Activated naive CD4-positive, alpha-beta T cell treated with anti-CD3 and anti-CD28 coated beads, Interleukin-2, amount 10 ng/mL, durations not matched to agents 7 days and 5 days (primary cell): Measurements from ENCODE around the gene KCNRG.
A peak's percentile ranks its signal among the peaks of the same experiment; 100 is the strongest.
"Not testable (repeated sequence)": the region's sequence is repeated elsewhere in the genome, so short reads cannot be mapped to it uniquely, and the experiment has no call there.

Experiments used
- CTCF ChIA-PET: fragments of 350-600 bp; sonication (Branson Sonifier 250); formaldehyde crosslinking; loops from one replicate; lab custom pipeline; 2021; ENCODE audit warnings: antibody characterized with exemption; lab: Charles Lee
- DNase-seq: peaks from one replicate; pipeline ENCODE4 v3.0.0-alpha.2; 2020
- H3K27ac Mint-ChIP-seq: one replicate; pipeline ENCODE4 v1.8.0; 2021; ENCODE audit warnings: mild to moderate bottlenecking, moderate library complexity, mixed read lengths
- H3K27me3 Mint-ChIP-seq: one replicate; pipeline ENCODE4 v1.8.0; 2021; ENCODE audit warnings: mild to moderate bottlenecking, mixed read lengths
- H3K36me3 Mint-ChIP-seq: one replicate; pipeline ENCODE4 v1.8.0; 2021; ENCODE audit warnings: mixed read lengths
- H3K4me1 Mint-ChIP-seq: one replicate; pipeline ENCODE4 v1.8.0; 2021; ENCODE audit warnings: mixed read lengths
- H3K4me3 Mint-ChIP-seq: one replicate; pipeline ENCODE4 v1.8.0; 2021; ENCODE audit warnings: mild to moderate bottlenecking, moderate library complexity, mixed read lengths
- H3K9me3 Mint-ChIP-seq: one replicate; pipeline ENCODE4 v1.8.0; 2021; ENCODE audit warnings: mixed read lengths

KCNRG gene

GRCh38 chr13:50025436-50025835 is 10.2 kb downstream of the KCNRG start:
- Mint-ChIP-seq H3K27me3 (no peaks in the 10 kb centered on the region), H3K4me1 (no peaks in the 10 kb centered on the region), H3K4me3 (no peak overlapping the region), H3K9me3 (no peaks in the 10 kb centered on the region), H3K27ac (no peak overlapping the region), H3K36me3 (peaks cover 60% of the 10 kb centered on the region)
- CTCF ChIA-PET = no interaction called here
- DNase-seq = no peak

DNA sequence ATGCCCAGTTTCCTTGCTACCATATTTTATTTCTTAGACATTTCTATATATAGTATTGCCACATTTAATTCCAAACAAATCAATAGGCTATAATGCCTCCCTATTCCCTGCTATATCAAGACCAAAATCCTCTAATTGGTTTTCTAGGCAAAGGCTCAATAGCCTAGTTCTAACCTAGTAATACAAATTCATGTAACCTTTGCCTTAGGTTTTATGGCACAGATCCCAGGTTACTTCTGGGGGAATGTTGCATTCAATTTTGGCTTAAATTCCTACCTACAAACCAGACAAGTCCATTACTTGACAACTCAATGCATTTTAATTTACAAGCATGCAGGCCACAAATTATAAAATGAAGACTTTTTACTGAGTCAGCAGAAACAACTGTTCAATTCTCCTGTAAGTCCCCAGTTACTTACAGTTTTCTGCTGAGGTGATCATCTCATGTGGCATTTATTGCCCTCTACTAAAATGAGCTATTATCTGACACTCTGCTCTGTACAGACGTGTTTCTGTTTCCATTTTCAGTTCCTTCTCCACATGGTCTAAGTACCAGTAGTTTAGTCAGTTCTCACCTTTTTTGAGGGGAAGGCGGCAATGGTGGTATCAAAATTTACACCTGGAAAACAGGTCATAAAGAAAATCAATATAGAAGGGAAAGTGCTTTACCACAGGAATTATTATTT is 11.7 kb downstream of the KCNRG start:
- Mint-ChIP-seq H3K9me3 (no peaks in the 10 kb centered on the region), H3K4me1 (no peaks in the 10 kb centered on the region), H3K4me3 (no peak overlapping the region), H3K36me3 (peaks cover 55% of the 10 kb centered on the region), H3K27ac (peak overlapping the region; percentile 63), H3K27me3 (no peaks in the 10 kb centered on the region)
- CTCF ChIA-PET = no interaction called here
- DNase-seq = no peak

DNA sequence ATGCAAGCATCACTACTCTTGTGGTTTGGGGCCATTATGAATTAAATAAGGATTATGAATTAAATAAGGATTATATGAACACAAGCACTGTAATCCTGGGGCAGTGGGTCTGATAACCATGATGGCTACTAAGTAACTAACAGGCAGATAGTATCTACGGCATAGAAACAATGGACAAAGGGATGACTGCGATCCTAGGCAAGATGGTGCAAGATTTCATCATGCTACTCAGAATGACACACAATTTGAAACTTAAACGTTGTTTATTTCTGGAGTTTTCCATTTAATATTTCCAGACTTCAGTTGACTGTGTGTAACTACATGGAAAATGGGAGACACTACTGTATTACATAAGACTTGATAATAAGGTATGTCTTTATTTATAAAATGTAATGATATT is 15.1 kb downstream of the KCNRG start:
- H3K27ac Mint-ChIP-seq = no peak overlapping the region
- H3K4me1 Mint-ChIP-seq = no peaks in the 10 kb centered on the region
- CTCF ChIA-PET = no interaction called here
- no peak overlapping the region for H3K4me3 Mint-ChIP-seq
- H3K27me3 Mint-ChIP-seq = no peaks in the 10 kb centered on the region
- peaks cover 31% of the 10 kb centered on the region for H3K36me3 Mint-ChIP-seq
- DNase-seq = no peak
- no peaks in the 10 kb centered on the region for H3K9me3 Mint-ChIP-seq

DNA sequence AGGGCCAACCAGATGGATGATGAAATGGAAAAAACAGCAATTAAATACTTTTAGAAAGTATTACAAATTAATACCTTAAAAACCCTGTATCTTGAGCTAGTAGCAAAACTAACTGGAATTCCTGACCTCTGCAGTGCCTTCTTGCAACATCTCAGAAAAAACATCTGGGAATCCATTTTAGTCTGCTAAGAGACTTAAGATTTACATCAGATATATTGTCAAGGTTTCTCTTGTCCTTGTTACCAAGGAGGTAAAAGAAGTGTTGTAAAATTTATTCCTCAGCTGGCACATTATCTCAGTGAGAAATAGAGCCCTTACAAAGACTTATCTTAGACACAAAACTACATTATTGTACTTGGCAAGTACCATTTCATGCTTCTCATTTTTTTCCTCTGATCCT is 18.5 kb downstream of the KCNRG start:
- Mint-ChIP-seq H3K9me3 (no peaks in the 10 kb centered on the region), H3K27ac (no peak overlapping the region), H3K27me3 (no peaks in the 10 kb centered on the region), H3K36me3 (peaks cover 18% of the 10 kb centered on the region), H3K4me1 (no peaks in the 10 kb centered on the region), H3K4me3 (no peak overlapping the region)
- DNase-seq = no peak
- CTCF ChIA-PET = no interaction called here

DNA sequence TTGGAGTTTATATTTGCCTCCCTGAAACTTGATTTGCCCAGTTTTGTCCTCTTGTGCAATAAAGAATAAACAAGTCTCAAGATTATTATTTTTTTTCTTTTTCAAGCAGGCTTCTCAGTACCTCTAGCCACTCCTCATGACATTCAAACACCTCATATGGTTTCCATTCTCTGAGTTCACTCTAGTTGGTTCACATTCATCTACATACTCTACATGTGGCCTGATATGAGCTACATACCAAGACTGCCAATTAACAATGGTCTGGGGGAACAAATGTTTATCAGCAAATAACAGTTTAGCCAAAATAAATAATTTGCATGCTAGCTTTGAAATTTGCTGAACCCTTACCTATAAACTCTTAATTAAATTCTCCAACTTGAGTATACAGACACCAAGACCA is 22.5 kb downstream of the KCNRG start:
- H3K4me1 Mint-ChIP-seq = no peaks in the 10 kb centered on the region
- H3K9me3 Mint-ChIP-seq = no peaks in the 10 kb centered on the region
- CTCF ChIA-PET = no interaction called here
- no peak overlapping the region for H3K4me3 Mint-ChIP-seq
- H3K36me3 Mint-ChIP-seq = peaks cover 27% of the 10 kb centered on the region
- H3K27me3 Mint-ChIP-seq = no peaks in the 10 kb centered on the region
- no peak for DNase-seq
- H3K27ac Mint-ChIP-seq = no peak overlapping the region

GRCh38 chr13:50038266-50038665 is 23.0 kb downstream of the KCNRG start:
- CTCF ChIA-PET = interaction anchor here (0.7 kb wide), 1 partner anchor 30 kb away, joined by 3 read pairs; no protein-coding TSS in a partner anchor
- H3K27ac Mint-ChIP-seq = peak overlapping the region; percentile 14

GRCh38 chr13:50052478-50052877 is 37.2 kb downstream of the KCNRG start:
- Mint-ChIP-seq H3K4me3 (no peak overlapping the region), H3K27ac (no peak overlapping the region), H3K9me3 (no peaks in the 10 kb centered on the region), H3K4me1 (peaks cover 24% of the 10 kb centered on the region), H3K27me3 (no peaks in the 10 kb centered on the region), H3K36me3 (peaks cover 46% of the 10 kb centered on the region)
- CTCF ChIA-PET = no interaction called here
- DNase-seq = no peak

More at GRCh38 chr13:50038266-50038665, 23.0 kb downstream of the KCNRG start:
- no peak overlapping the region for H3K4me3 Mint-ChIP-seq
- no peaks in the 10 kb centered on the region for H3K9me3 Mint-ChIP-seq
- no peak for DNase-seq
- H3K27me3 Mint-ChIP-seq = no peaks in the 10 kb centered on the region
- no peaks in the 10 kb centered on the region for H3K4me1 Mint-ChIP-seq
- H3K36me3 Mint-ChIP-seq = peaks cover 32% of the 10 kb centered on the region

DNA sequence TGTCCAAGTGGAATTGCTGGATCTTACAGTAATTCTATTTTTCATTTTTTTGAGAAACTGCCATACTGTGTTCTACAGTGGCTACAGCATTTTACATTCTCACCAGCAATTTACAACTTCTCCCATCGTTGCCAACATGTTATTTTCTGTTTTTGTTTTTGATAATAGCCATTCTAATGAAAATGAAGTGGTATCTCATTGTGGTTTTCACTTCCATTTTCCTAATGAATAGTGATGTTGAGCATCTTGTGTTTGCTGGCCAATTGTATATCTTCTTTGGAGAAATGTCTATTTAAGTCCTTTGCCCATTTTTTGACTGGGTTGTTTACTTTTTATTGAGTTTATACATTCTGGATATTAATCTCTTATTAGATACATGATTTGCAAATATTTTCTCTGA is 38.6 kb downstream of the KCNRG start:
- no peak overlapping the region for H3K27ac Mint-ChIP-seq

DNA sequence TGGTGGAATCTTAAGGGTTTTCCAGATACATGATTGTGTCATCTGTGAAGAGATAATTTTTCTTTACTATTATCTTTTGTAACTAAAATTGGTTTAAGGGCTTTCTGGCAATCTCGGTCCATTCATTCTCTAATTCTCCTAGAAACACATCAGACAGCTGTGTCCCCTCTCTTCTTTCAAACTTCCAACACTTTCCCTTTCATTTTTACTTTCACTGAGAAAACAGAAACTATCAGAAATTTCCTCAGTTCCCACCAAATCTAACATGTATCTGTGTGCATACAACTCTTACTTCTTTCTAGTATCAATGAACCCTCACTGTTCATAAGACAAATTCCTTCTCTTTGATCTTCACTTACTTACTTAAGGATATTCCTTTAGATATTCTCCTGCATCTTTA is 40.2 kb downstream of the KCNRG start:
- no peak for DNase-seq
- Mint-ChIP-seq H3K4me1 (peaks cover 30% of the 10 kb centered on the region), H3K36me3 (peaks cover 57% of the 10 kb centered on the region), H3K9me3 (no peaks in the 10 kb centered on the region), H3K27ac (peak overlapping the region; percentile 0), H3K27me3 (no peaks in the 10 kb centered on the region), H3K4me3 (no peak overlapping the region)
- CTCF ChIA-PET = no interaction called here

More for the DNA sequence above, 38.6 kb downstream of the KCNRG start:
- Mint-ChIP-seq H3K4me3 (no peak overlapping the region), H3K36me3 (peaks cover 53% of the 10 kb centered on the region), H3K4me1 (peaks cover 26% of the 10 kb centered on the region), H3K9me3 (no peaks in the 10 kb centered on the region), H3K27me3 (no peaks in the 10 kb centered on the region)
- DNase-seq = no peak
- CTCF ChIA-PET = no interaction called here

- peak overlapping the region; percentile 1 for H3K27ac Mint-ChIP-seq
- no peaks in the 10 kb centered on the region for H3K9me3 Mint-ChIP-seq
- peaks cover 16% of the 10 kb centered on the region for H3K4me1 Mint-ChIP-seq
- no peak for DNase-seq
- CTCF ChIA-PET = no interaction called here
- no peak overlapping the region for H3K4me3 Mint-ChIP-seq
- peaks cover 35% of the 10 kb centered on the region for H3K36me3 Mint-ChIP-seq
- no peaks in the 10 kb centered on the region for H3K27me3 Mint-ChIP-seq
These were observed 45.5 kb downstream of the KCNRG start for GRCh38 chr13:50060718-50061117.

DNA sequence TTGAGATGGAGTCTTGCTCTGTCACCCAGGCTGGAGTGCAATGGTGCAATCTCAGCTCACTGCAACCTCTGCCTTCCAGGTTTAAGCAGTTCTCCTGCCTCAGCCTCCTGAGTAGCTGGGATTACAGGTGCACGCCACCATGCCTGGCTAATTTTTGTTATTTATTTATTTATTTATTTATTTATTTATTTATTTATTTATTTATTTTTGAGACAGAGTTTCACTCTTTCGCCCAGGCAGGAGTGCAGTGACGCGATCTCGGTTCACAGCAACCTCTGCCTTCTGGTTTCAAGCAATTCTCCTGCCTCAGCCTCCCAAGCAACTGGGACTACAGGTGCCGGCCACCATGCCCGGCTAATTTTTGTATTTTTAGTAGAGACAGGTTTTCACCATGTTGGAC is 47.1 kb downstream of the KCNRG start:
- H3K4me1 Mint-ChIP-seq, H3K27me3 Mint-ChIP-seq, CTCF ChIA-PET, H3K9me3 Mint-ChIP-seq, H3K4me3 Mint-ChIP-seq, H3K27ac Mint-ChIP-seq, DNase-seq: not testable (repeated sequence)
- peaks cover 38% of the 10 kb centered on the region for H3K36me3 Mint-ChIP-seq

- no peak for DNase-seq
- Mint-ChIP-seq H3K27ac (no peak overlapping the region), H3K36me3 (peaks cover 36% of the 10 kb centered on the region), H3K4me1 (peaks cover 23% of the 10 kb centered on the region), H3K9me3 (no peaks in the 10 kb centered on the region), H3K27me3 (no peaks in the 10 kb centered on the region), H3K4me3 (no peak overlapping the region)
- CTCF ChIA-PET = interaction anchor here (0.8 kb wide), 1 partner anchor 13 kb away, joined by 3 read pairs; no protein-coding TSS in a partner anchor
These were observed 50.5 kb downstream of the KCNRG start for GRCh38 chr13:50065712-50066111.

DNA sequence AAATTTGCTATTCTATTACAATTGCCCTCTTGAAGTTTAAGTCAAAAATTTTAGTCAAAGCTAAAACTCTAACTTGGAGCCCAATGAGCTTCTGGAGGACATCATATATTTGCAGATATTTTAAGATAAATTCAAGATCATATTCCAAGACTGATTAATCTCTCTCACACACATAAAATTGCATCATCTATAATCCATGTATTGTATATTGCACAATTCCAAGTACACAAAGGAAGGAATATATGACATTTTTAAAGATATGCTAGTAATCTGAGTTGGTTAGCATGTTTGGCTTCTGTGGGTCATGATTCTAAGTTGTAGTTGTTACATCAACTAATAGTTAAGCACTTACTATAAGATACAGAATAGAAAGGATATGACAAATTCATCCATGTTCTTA is 53.3 kb downstream of the KCNRG start:
- Mint-ChIP-seq H3K4me1 (peaks cover 41% of the 10 kb centered on the region), H3K9me3 (no peaks in the 10 kb centered on the region)
- CTCF ChIA-PET = interaction anchor here (0.6 to 0.7 kb wide), 2 partner anchors 12 to 30 kb away, joined by 3 read pairs; no protein-coding TSS in a partner anchor

DNA sequence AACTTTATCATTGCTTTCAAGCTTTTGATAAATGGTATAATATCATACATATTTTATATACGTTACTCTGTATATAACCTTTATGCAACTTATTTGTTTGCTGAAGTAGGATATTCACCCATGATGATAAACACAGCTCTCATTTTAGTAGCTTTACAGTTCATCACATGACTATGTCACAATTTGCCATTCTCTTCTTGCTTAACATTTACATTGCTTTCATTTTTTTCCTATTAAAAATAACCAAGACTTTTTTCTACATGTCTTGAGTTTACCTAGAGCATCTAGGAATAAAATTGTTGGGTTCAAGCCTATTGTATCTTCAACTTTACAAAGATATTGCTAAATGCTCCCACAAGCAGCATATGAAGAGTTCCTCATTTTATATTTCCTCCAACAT is 54.0 kb downstream of the KCNRG start:
- Mint-ChIP-seq H3K27ac (no peak overlapping the region), H3K4me3 (no peak overlapping the region), H3K36me3 (peaks cover 48% of the 10 kb centered on the region), H3K4me1 (peaks cover 47% of the 10 kb centered on the region), H3K27me3 (no peaks in the 10 kb centered on the region), H3K9me3 (no peaks in the 10 kb centered on the region)
- no peak for DNase-seq
- CTCF ChIA-PET = interaction anchor here (0.7 to 0.9 kb wide), 2 partner anchors 11 kb away, joined by 3 read pairs; no protein-coding TSS in a partner anchor

More for the DNA sequence above, 53.3 kb downstream of the KCNRG start:
- Mint-ChIP-seq H3K27me3 (no peaks in the 10 kb centered on the region), H3K4me3 (no peak overlapping the region), H3K36me3 (peaks cover 46% of the 10 kb centered on the region), H3K27ac (peak overlapping the region; percentile 60)
- no peak for DNase-seq

DNA sequence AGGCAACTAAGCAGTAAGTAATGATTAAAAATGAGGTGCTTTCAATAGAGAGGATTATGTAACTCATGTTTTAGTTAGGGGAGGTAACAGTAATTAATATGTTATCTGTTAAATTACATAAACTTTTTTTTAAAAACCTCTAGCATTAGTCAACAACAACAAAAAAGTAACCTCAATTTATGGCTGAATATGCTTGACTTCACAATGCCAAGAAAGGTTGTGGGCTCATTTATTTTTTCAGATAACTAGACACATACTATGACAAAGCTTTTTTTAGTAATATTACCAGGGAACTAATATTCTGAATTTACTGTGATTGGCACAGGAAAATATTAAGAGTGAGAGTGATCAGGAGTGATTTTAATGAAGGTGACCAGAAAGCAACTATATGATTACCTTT is 54.9 kb downstream of the KCNRG start:
- peaks cover 50% of the 10 kb centered on the region for H3K4me1 Mint-ChIP-seq
- H3K27me3 Mint-ChIP-seq = no peaks in the 10 kb centered on the region
- CTCF ChIA-PET = interaction anchor here (0.9 kb wide), 1 partner anchor 10 kb away, joined by 3 read pairs; no protein-coding TSS in a partner anchor
- H3K4me3 Mint-ChIP-seq = no peak overlapping the region
- no peak for DNase-seq
- H3K27ac Mint-ChIP-seq = peak overlapping the region; percentile 37
- H3K9me3 Mint-ChIP-seq = no peaks in the 10 kb centered on the region
- H3K36me3 Mint-ChIP-seq = peaks cover 46% of the 10 kb centered on the region
